H1 (cell line): ENCODE results near the gene RAB1B. TPM values are rescaled to one million over a fixed set of nuclear protein-coding genes. Genes with fewer than 3 reads are reported as not detected.

ENCODE experiments used
- CTCF ChIA-PET: fragments of 300-600 bp; sonication (Branson Sonifier 250); formaldehyde crosslinking; loops from one replicate; lab custom pipeline; 2021; ENCODE audit not compliant: partially characterized antibody; lab: Charles Lee
- POLR2A ChIA-PET: fragments of 300-600 bp; sonication (Branson Sonifier 250); formaldehyde crosslinking; loops from one replicate; lab custom pipeline; 2021; ENCODE audit warnings: inconsistent platforms; ENCODE audit not compliant: partially characterized antibody; lab: Charles Lee
- DNase-seq, 2 experiments: peaks; one replicate each; pipeline versions ENCODE4 v3.0.0 to v3.0.0-alpha.2; 2010 to 2022; ENCODE audit warnings: low spot score in 2 of 2, low read depth in 1 of 2, mixed read lengths in 1 of 2
- FAIRE-seq: peaks from 2 replicates; lab custom pipeline; 2011; peaks lifted over from hg19 to GRCh38; lab: Jason Lieb, UNC
- H2AFZ ChIP-seq: 2 replicates; pipeline ENCODE4 v1.8.1; 2012; ENCODE audit warnings: low read length, inconsistent platforms
- H2AK5ac ChIP-seq: 2 replicates; pipeline ENCODE4 v1.6.1; 2013; ENCODE audit warnings: low read depth, low read length
- H2BK120ac ChIP-seq: replicated peaks from 2 replicates; pipeline ENCODE3; 2013; ENCODE audit warnings: low read depth, low read length, inconsistent platforms
- H2BK12ac ChIP-seq: 2 replicates; pipeline ENCODE4 v1.6.1; 2013; ENCODE audit warnings: low read depth, low read length
- H2BK15ac ChIP-seq: 2 replicates; pipeline ENCODE4 v1.6.1; 2013; ENCODE audit warnings: low read length
- H2BK20ac ChIP-seq: 2 replicates; pipeline ENCODE4 v1.6.1; 2013; ENCODE audit warnings: low read length
- H2BK5ac ChIP-seq: 2 replicates; pipeline ENCODE4 v1.6.1; 2013; ENCODE audit warnings: low read depth, low read length
- H3K14ac ChIP-seq: 2 replicates; pipeline ENCODE4 v1.6.1; 2013; ENCODE audit warnings: inconsistent platforms; ENCODE audit not compliant: insufficient read length
- H3K18ac ChIP-seq: 2 replicates; pipeline ENCODE4 v1.6.1; 2013; ENCODE audit warnings: low read length; ENCODE audit errors: extremely low read depth
- H3K23ac ChIP-seq: 2 replicates; pipeline ENCODE4 v1.6.1; 2013; ENCODE audit warnings: inconsistent platforms; ENCODE audit not compliant: insufficient read length
- H3K23me2 ChIP-seq: 2 replicates; pipeline ENCODE4 v1.6.1; 2013; ENCODE audit warnings: low read depth, low read length
- H3K27ac ChIP-seq: 2 replicates; pipeline ENCODE4 v1.6.1; 2011; ENCODE audit warnings: low read depth, low read length, inconsistent platforms
- H3K27me3 ChIP-seq, 4 experiments: replicated peaks in 1 of 4; 1 replicate in 1 of 4; 2 replicates in 3 of 4; pipeline versions ENCODE4 v1.6.1 to v1.8.1; 2011 to 2013; ENCODE audit warnings: low read length in 3 of 4, mild to moderate bottlenecking in 3 of 4, inconsistent platforms in 2 of 4, mixed read lengths in 2 of 4, moderate library complexity in 1 of 4; ENCODE audit not compliant: control insufficient read depth in 3 of 4, insufficient read depth in 3 of 4; ENCODE audit errors: extremely low read depth in 1 of 4
- H3K36me3 ChIP-seq, 4 experiments: 2 replicates each; pipeline versions ENCODE4 v1.6.1 to v1.8.1; 2011 to 2013; ENCODE audit warnings: mild to moderate bottlenecking in 4 of 4, low read length in 3 of 4, moderate library complexity in 2 of 4, control low read depth in 1 of 4, inconsistent platforms in 1 of 4; ENCODE audit not compliant: insufficient read depth in 4 of 4, control insufficient read depth in 2 of 4
- H3K4ac ChIP-seq: replicated peaks from 2 replicates; pipeline ENCODE3; 2013; ENCODE audit warnings: low read length, low read depth, mixed read lengths, inconsistent platforms; ENCODE audit not compliant: insufficient read length
- H3K4me1 ChIP-seq, 4 experiments: replicated peaks in 1 of 4; 1 replicate in 1 of 4; 2 replicates in 3 of 4; pipeline versions ENCODE4 v1.6.1 to v1.8.1; 2011 to 2013; ENCODE audit warnings: low read length in 3 of 4, inconsistent platforms in 2 of 4, mixed read lengths in 1 of 4; ENCODE audit not compliant: insufficient read depth in 4 of 4, control insufficient read depth in 3 of 4
- H3K4me2 ChIP-seq, 2 experiments: 2 replicates each; pipeline versions ENCODE4 v1.6.1 to v1.8.1; 2011 to 2013; ENCODE audit warnings: low read depth in 2 of 2, low read length in 2 of 2, control low read depth in 1 of 2, inconsistent platforms in 1 of 2, mild to moderate bottlenecking in 1 of 2; ENCODE audit not compliant: insufficient read depth in 1 of 2
- H3K4me3 ChIP-seq, 4 experiments: fragments of 200-600, 300-600 bp in 1 of 4; sonication (generic), shearing (Covaris generic), sonication (Bioruptor Twin) in 1 of 4; 2 replicates each; pipeline versions ENCODE4 v1.5.1 to v1.8.1; 2011 to 2016; ENCODE audit warnings: low read length in 4 of 4, low read depth in 3 of 4, control low read depth in 2 of 4, inconsistent platforms in 2 of 4, mild to moderate bottlenecking in 2 of 4, mixed read lengths in 1 of 4, moderate library complexity in 1 of 4; ENCODE audit not compliant: insufficient read depth in 2 of 4; ENCODE audit errors: extremely low read depth in 1 of 4
- H3K56ac ChIP-seq: replicated peaks from 2 replicates; pipeline ENCODE3; 2013; ENCODE audit warnings: low read depth, mild to moderate bottlenecking, mixed read lengths, low read length, inconsistent platforms; ENCODE audit not compliant: insufficient read length
- H3K79me1 ChIP-seq: 2 replicates; pipeline ENCODE4 v1.6.1; 2013; ENCODE audit warnings: low read depth, low read length, control low read depth
- H3K79me2 ChIP-seq, 2 experiments: 2 replicates each; pipeline versions ENCODE4 v1.6.1 to v1.8.1; 2012 to 2013; ENCODE audit warnings: low read length in 2 of 2, mild to moderate bottlenecking in 2 of 2, inconsistent platforms in 1 of 2; ENCODE audit not compliant: insufficient read depth in 2 of 2, control insufficient read depth in 1 of 2
- H3K9ac ChIP-seq, 4 experiments: replicated peaks in 1 of 4; 1 replicate in 1 of 4; 2 replicates in 3 of 4; pipeline versions ENCODE4 v1.6.1 to v1.8.1; 2011 to 2013; ENCODE audit warnings: low read depth in 3 of 4, low read length in 3 of 4, control low read depth in 2 of 4, mild to moderate bottlenecking in 2 of 4, moderate library complexity in 2 of 4, inconsistent platforms in 1 of 4; ENCODE audit errors: extremely low read depth in 1 of 4
- H3K9me3 ChIP-seq, 2 experiments: 2 replicates each; pipeline versions ENCODE4 v1.6.1 to v1.8.1; 2012 to 2013; ENCODE audit warnings: mild to moderate bottlenecking in 2 of 2, moderate library complexity in 2 of 2, control low read depth in 1 of 2, inconsistent platforms in 1 of 2, low read depth in 1 of 2, low read length in 1 of 2, mixed read lengths in 1 of 2; ENCODE audit not compliant: insufficient read depth in 2 of 2
- H4K20me1 ChIP-seq, 2 experiments: replicated peaks in 1 of 2; 2 replicates each; pipeline versions ENCODE3 to v1.8.1; 2011 to 2013; ENCODE audit warnings: inconsistent platforms in 2 of 2, low read length in 2 of 2, mild to moderate bottlenecking in 1 of 2; ENCODE audit not compliant: insufficient read depth in 2 of 2, control insufficient read depth in 1 of 2
- H4K5ac ChIP-seq: 2 replicates; pipeline ENCODE4 v1.6.1; 2013; ENCODE audit warnings: low read length, low read depth, mixed read lengths, inconsistent platforms; ENCODE audit not compliant: insufficient read length
- H4K8ac ChIP-seq: 2 replicates; pipeline ENCODE4 v1.8.0; 2013; ENCODE audit warnings: mild to moderate bottlenecking, moderate library complexity, low read length, inconsistent platforms; ENCODE audit not compliant: insufficient read depth; ENCODE audit errors: extremely low read depth
- H4K91ac ChIP-seq: replicated peaks from 2 replicates; pipeline ENCODE3; 2013; ENCODE audit warnings: low read length, mixed read lengths, inconsistent platforms; ENCODE audit not compliant: insufficient read length
- BCL11A ChIP-seq, 2 experiments: IDR thresholded peaks; one replicate each; pipeline ENCODE4 v1.6.1; 2011; ENCODE audit warnings: low read depth in 2 of 2, low read length in 2 of 2, mild to moderate bottlenecking in 2 of 2
- TAF1 ChIP-seq: IDR thresholded peaks from 2 replicates; pipeline ENCODE4 v1.6.1; 2011; ENCODE audit warnings: mild to moderate bottlenecking, low read depth, low read length
- YY1 ChIP-seq: IDR thresholded peaks from 2 replicates; pipeline ENCODE4 v1.6.1; 2011; ENCODE audit warnings: low read depth, mild to moderate bottlenecking, low read length
- WGBS, 2 experiments: shearing (Covaris generic) in 1 of 2; methylation state at CpG; one replicate each; pipeline versions ENCODE4 v1.1.6 to v1.1.7; 2013 to 2015; ENCODE audit warnings: low lambda C conversion rate in 2 of 2, mixed read lengths in 2 of 2, inconsistent platforms in 1 of 2, low coverage in 1 of 2, missing lambda C conversion rate in 1 of 2; ENCODE audit not compliant: insufficient replicate concordance in 2 of 2, insufficient coverage in 1 of 2, insufficient read length in 1 of 2; ENCODE audit errors: extremely low coverage in 1 of 2, missing lambda C conversion rate in 1 of 2; 5-methylcytosine and 5-hydroxymethylcytosine counted together
- polyA plus RNA-seq, 7 experiments: library from polyadenylated mRNA; depleted of rRNA in 3 of 7; stranded (reverse) in 5 of 7; unstranded in 2 of 7; fragments of >200 nt in 5 of 7; fragments of 200-250 nt in 2 of 7; gene quantifications; 1 replicate in 5 of 7; 2 replicates in 1 of 7; 4 replicates in 1 of 7; pipeline versions ENCODE4 v1.2.1 to v1.2.3, GENCODE V29; 2011 to 2013; ENCODE audit warnings: missing spikeins in 2 of 7, mixed read lengths in 2 of 7
- total RNA-seq: library from RNA; stranded (reverse); fragmentation: NEBNext Ultra II Directional; extraction: Animal tissue kit (Norgen Biotek cat#: 25700); gene quantifications from 2 replicates; pipeline ENCODE4 v1.2.1, GENCODE V29; 2021

Gene RAB1B
- total and polyA plus RNA-seq, 2 of the 8 experiments (the other 6 are each of a cell fraction or from before 2014, with no cell fraction given), result 100 to 217 TPM

DNA sequence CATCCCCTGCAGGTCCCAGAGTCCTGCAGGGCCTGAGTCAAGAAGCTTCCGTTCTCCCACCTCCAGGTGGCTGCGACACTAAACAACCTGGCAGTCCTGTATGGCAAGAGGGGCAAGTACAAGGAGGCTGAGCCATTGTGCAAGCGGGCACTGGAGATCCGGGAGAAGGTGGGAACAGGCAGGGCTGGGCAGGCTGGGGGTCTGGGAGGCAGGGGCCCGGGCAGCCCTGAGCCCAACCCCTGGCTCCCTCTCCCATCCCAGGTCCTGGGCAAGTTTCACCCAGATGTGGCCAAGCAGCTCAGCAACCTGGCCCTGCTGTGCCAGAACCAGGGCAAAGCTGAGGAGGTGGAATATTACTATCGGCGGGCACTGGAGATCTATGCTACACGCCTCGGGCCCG is 4.7 kb upstream of the RAB1B start:
- no peak overlapping the region for H2BK20ac ChIP-seq
- no peaks in the 10 kb centered on the region for H3K27me3 ChIP-seq
- peaks cover 0 to 5% of the 10 kb centered on the region in 2 experiments; a peak in 1 of 4 replicates for H3K79me2 ChIP-seq
- FAIRE-seq, result no peak
- no peak overlapping the region for H3K4me2 ChIP-seq
- H4K8ac ChIP-seq, result no peak overlapping the region
- DNase-seq, result no peak
- no peak overlapping the region for H3K14ac ChIP-seq
- H3K56ac ChIP-seq, result no peak overlapping the region
- peaks cover 5% of the 10 kb centered on the region for H3K23me2 ChIP-seq
- H3K18ac ChIP-seq, result no peak overlapping the region
- H4K91ac ChIP-seq, result no peak overlapping the region
- ChIA-PET CTCF (interaction anchor here (0.6 to 2.2 kb wide), 12 partner anchors 10 to 49 kb away, joined by 3 to 6 read pairs (median 4); no protein-coding TSS in a partner anchor), POLR2A (interaction anchor here (0.6 to 2.5 kb wide), 4 partner anchors 23 to 1489 kb away, joined by 3 to 6 read pairs (median 3); no protein-coding TSS in a partner anchor)
- H3K36me3 ChIP-seq, result peaks cover 14 to 27% (median 20%) of the 10 kb centered on the region in 4 experiments; a peak in 7 of 8 replicates
- H4K20me1 ChIP-seq, result peaks cover 7 to 25% of the 10 kb centered on the region in 2 experiments
- H3K27ac ChIP-seq, result no peak overlapping the region
- H3K23ac ChIP-seq, result no peak overlapping the region
- 89% methylated on average over 8 of the region's 10 CpGs; no CpG with 5 or more reads in 1 of the 2 experiments for whole genome bisulfite sequencing, 2 experiments
- no peak overlapping the region for H3K9ac ChIP-seq
- H3K79me1 ChIP-seq, result no peaks in the 10 kb centered on the region; the same call in 1 of the 2 replicates
- H2AK5ac ChIP-seq, result no peak overlapping the region
- H2BK15ac ChIP-seq, result no peak overlapping the region
- H2BK120ac ChIP-seq, result no peak overlapping the region
- no peaks in the 10 kb centered on the region for H3K9me3 ChIP-seq
- no peak for TF ChIP-seq YY1
- TF ChIP-seq BCL11A (IDR thresholded peaks at IDR 0.05; ENCODE audit: low read depth in 2 of 2, low read length in 2 of 2), result no peak
- TF ChIP-seq TAF1, result no peak
- H2AFZ ChIP-seq, result no peak overlapping the region
- H2BK5ac ChIP-seq, result no peak overlapping the region
- H3K4me1 ChIP-seq, result peaks cover 0 to 5% (median 3%) of the 10 kb centered on the region in 4 experiments; a peak in 5 of 7 replicates
- no peak overlapping the region for H3K4ac ChIP-seq
- no peak overlapping the region for H3K4me3 ChIP-seq
- H4K5ac ChIP-seq, result no peak overlapping the region
- H2BK12ac ChIP-seq, result no peak overlapping the region
